Left cardiac atrium (tissue), 4 donors: Measurements from ENCODE around the gene ABCB1. TPM values are rescaled to one million over a fixed set of nuclear protein-coding genes. Genes with fewer than 3 reads are reported as not detected.
A peak's percentile ranks its signal among the peaks of the same experiment; 100 is the strongest.
"Not testable (repeated sequence)": the region's sequence is repeated elsewhere in the genome, so short reads cannot be mapped to it uniquely, and the experiment has no call there.

ENCODE experiments used
- ATAC-seq, 2 donors: fragments of 200-7000 bp; cut with Tn5 transposase; one replicate each; pipeline ENCODE4 v1.9.1; 2020; ENCODE audit warnings: mild to moderate bottlenecking in 2 of 2, moderate library complexity in 2 of 2
- DNase-seq: peaks from one replicate; pipeline ENCODE4 v3.0.0-alpha.2; 2020
- intact Hi-C, 2 donors: fragments of 100-400 bp; cut with DNase I; formaldehyde crosslinking; loops; one replicate each; pipeline versions ENCODE4 v1.14.1 to v1.15.1; 2022 to 2023
- total RNA-seq, 2 donors: library from RNA; stranded (reverse); fragmentation: NEBNext Ultra II Directional; extraction: Animal tissue kit (Norgen Biotek cat#: 25700); gene quantifications; one replicate each; pipeline ENCODE4 v1.2.1, GENCODE V29; 2021
- donor health status: DM: no; HTN: yes; CAD: no.
- donor health status: DM: no; HTN: yes; CAD: no; lungs with severe emphysema.
- donor health status: DM: yes; HTN: yes; CAD: no.
- donor health status: Dilated cardiomyopathy.

The ABCB1 gene
- total RNA-seq, 2 donors from 2014 or later = 5.2 to 5.9 TPM

GRCh38 chr7:87482115-87482514 lies 118.6 kb downstream of the ABCB1 start:
- DNase-seq (no peak), ATAC-seq (no peak)
- intact Hi-C loops = no loop called here

- intact Hi-C loops = no loop called here
- DNase-seq (no peak), ATAC-seq (no peak)
These were observed 120.3 kb downstream of the ABCB1 start for GRCh38 chr7:87480386-87480785.

GRCh38 chr7:87479951-87480350 lies 120.7 kb downstream of the ABCB1 start:
- no peak for ATAC-seq
- intact Hi-C loops = no loop called here
- DNase-seq = no peak

DNA sequence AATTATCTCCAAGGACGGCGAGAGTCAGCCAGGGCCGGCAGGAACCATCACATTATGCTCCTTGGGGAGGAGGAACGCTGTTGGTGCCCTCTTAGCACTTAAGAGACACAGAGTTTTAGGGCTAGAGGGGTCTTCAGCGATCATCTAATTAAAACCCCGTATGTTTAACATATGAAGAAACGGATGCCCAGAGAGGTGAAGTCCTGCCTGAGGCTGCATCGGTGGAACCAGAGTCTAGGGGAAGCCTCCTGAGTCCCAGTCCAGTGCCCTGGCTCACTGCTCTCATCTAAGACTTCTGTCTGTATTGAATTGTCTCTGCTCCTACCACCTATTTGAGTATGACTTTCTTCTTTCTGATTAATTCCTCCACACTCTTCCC lies 124.5 kb downstream of the ABCB1 start:
- DNase-seq (no peak), ATAC-seq (no peak)
- intact Hi-C loops = no loop called here

- DNase-seq (peak; percentile 31), ATAC-seq (peak; percentile 81 to 82)
- intact Hi-C loops = no loop called here
These were observed 125.1 kb downstream of the ABCB1 start, which contains the start of gene ABCB4 for GRCh38 chr7:87475359-87476178. Gene ABCB4 (minus strand): TSS chr7:87475680. CDS start chr7:87475465, 215 bp downstream.

DNA sequence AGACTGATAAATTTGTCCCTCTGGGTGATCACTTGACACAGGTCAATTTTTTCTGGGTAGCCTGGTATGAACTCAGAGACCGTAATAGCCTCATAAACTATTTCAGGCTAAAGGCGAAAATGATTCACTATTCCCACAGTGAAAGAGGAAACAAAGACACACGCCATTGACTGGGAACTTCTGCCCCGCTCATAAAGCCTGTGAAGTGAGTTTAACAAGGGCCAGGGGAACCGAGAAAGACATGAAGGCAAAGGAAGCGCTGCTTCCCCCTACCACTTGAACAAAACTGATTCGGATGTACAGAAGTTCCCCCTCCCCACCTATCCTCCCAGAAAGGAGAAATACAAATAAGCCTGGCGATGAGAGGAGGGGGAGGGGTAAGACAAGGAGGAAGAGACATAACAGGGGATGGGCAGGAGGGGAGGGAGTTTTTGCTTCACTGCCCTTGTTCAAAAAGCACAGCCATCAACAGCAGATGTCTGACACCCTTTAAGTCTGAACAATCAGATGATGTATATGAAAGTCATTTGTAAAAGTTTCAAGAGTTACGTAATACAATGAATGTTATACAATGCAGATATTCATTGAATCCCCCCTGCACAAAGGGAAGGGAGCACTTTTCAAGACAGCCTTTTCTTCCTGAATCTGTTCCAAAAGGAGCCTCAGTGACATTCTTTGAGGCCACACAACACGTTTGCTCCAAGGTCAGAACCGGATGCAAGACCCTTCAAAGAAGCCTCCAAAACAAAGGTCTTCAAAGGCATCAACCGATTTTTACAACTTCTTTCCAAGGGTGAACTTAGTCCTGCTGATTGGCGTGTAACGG lies 125.9 kb downstream of the ABCB1 start:
- intact Hi-C loops = no loop called here

GRCh38 chr7:87473986-87474385 lies 126.7 kb downstream of the ABCB1 start:
- ATAC-seq (peak; percentile 44 to 46), DNase-seq (no peak)
- intact Hi-C loops = no loop called here

More for the DNA sequence above, 125.9 kb downstream of the ABCB1 start:
- DNase-seq = no peak
- ATAC-seq = peak; percentile 49 to 82

GRCh38 chr7:87473192-87473591 lies 127.5 kb downstream of the ABCB1 start:
- intact Hi-C loops = no loop called here
- ATAC-seq = no peak
- no peak for DNase-seq

- DNase-seq (no peak), ATAC-seq (no peak)
- intact Hi-C loops = no loop called here
These were observed 129.2 kb downstream of the ABCB1 start for GRCh38 chr7:87471473-87471872.

DNA sequence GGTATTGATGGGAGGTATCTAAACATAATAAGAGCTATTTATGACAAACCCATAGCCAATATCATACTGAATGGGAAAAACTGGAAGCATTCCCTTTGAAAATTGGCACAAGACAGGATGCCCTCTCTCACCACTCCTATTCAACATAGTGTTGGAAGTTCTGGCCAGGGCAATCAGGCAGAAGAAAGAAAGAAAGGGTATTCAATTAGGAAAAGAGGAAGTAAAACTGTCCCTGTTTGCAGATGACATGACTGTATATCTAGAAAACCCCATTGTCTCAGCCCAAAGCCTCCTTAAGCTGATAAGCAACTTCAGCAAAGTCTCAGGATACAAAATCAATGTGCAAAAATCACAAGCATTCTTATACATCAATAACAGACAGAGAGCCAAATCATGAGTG lies 131.5 kb downstream of the ABCB1 start:
- DNase-seq, ATAC-seq, intact Hi-C loops: not testable (repeated sequence)

DNA sequence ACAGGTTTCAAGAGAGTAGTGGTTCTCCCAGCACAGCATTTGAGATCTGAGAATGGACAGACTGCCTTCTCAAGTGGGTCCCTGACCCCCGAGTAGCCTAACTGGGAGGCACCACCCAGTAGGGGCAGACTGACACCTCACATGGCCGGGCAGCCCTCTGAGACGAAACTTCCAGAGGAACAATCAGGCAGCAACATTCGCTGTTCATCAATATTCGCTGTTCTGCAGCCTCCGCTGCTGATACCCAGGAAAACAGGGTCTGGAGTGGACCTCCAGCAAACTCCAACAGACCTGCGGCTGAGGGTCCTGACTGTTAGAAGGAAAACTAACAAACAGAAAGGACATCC lies 135.2 kb downstream of the ABCB1 start:
- intact Hi-C loops, ATAC-seq, DNase-seq: not testable (repeated sequence)

DNA sequence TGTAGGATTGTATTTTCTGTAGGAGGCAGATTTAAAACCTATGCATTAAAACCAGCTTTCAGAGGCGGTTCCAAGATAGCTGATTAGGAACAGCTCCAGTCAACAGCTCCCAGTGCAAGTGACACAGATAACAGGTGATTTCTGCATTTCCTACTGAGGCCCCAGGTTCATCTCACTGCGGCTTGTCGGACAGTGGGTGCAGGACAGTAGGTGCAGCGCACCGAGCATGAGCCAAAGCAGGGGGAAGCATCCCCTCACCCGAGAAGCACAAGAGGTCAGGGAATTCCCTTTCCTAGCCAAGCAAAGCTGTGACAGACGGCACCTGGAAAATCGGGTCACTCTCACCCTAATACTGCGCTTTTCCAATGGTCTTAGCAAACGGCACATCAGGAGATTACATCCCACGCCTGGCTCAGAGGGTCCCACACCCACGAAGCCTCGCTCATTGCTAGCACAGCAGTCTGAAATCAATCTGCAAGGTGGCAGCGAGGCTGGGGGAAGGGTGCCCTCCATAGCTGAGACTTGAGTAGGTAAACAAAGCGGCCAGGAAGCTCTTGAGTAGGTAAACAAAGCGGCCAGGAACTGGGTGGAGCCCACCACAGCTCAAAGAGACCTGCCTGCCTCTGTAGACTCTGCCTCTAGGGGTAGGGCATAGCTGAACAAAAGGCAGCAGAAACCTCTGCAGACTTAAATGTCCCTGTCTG lies 135.7 kb downstream of the ABCB1 start:
- DNase-seq, intact Hi-C loops, ATAC-seq: not testable (repeated sequence)

DNA sequence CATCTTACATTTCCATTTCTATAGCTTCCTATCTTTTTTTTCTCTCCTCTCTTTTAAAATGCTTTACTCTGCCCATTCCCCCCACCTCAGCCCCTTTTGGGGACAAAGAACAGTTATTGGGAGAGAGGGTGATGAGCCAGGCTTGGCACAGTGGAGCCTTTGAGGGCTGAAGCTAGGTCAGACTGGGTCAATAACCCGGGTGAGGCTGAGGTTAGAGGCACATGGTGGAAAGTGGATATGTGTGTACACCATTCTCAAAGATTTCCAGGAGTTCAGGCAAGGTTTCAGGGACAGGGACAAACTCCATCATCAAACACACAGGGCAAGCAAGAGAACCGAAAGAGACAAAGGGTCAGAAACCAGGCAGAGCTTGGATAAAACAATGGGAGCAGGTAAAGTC lies 136.7 kb downstream of the ABCB1 start:
- intact Hi-C loops = no loop called here
- DNase-seq (no peak), ATAC-seq (no peak)

DNA sequence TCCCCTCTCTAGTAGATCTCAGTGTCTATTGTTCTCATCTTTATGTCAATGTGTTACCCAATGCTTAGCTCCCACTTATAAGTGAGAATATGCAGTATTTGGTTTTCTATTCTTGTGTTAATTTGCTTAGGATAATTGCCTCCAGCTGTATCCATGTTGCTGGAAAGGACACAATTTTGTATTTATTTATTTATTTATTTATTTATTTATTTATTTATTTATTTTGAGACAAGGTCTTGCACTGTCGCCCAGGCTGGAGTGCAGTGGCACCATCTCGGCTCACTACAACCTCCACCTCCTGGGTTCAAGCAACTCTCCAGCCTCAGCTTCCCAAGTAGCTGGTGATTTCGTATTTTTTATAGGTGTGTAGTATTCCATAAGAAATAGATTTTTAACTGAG lies 140.2 kb downstream of the ABCB1 start:
- DNase-seq, ATAC-seq, intact Hi-C loops: not testable (repeated sequence)

GRCh38 chr7:87459941-87460340 lies 140.7 kb downstream of the ABCB1 start:
- ATAC-seq (no peak), DNase-seq (no peak)
- intact Hi-C loops = no loop called here

DNA sequence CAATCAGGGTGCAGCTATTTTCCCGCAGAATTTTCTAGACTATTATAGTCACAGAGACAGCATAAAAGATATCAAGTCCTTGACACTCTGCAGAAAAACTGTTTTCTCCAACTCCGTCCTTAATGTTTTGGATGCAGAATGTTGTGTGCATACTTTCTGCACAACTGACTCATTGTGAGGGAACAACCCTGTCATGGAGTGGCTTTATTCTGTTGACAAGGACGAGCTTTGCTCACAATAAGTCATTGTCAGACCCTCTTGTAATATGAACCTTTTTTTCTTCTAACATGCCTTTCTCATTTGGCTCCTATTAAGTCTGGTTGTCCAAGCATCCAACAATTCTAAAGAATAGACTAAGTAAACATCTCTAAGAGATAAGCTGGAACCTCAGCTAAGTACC lies 142.5 kb downstream of the ABCB1 start:
- DNase-seq = no peak
- ATAC-seq = no peak
- intact Hi-C loops = no loop called here

GRCh38 chr7:87456247-87456646 lies 144.4 kb downstream of the ABCB1 start:
- intact Hi-C loops = no loop called here
- no peak for DNase-seq
- peak; percentile 67 to 76 for ATAC-seq
